PC-9 (cell line): Measurements from ENCODE around the gene C9orf43.

Experiments
- CTCF ChIP-seq: fragments of 200-600 bp; sonication (generic); conservative IDR thresholded peaks from 2 replicates; pipeline ENCODE4 v1.6.1; 2017; ENCODE audit warnings: mixed run types, antibody characterized with exemption, mild to moderate bottlenecking, moderate library complexity
- EZH2 ChIP-seq: fragments of 200-600 bp; sonication (generic); IDR thresholded peaks from 2 replicates; pipeline ENCODE4 v1.8.0; 2017; ENCODE audit warnings: antibody characterized with exemption, low read depth

DNA sequence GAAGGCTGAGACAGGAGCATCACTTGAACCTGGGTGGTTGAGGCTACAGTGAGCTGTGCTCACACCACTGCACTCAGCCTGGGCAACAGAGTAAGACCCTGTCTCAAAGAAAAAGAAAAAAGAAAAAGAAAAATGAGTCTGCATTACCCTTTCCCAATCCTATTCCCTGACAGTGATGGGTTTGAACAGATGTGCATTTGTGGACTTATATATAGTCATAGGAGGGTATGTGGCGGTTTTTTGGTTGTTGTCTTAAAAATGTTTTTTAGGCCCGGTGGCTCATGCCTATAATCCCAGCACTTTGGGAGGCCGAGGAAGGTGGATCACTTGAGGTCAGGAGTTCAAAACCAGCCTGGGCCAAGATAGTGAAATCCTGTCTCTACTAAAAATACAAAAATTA is 47.2 kb upstream of the C9orf43 start:
- no peak for TF ChIP-seq EZH2
- no peak for TF ChIP-seq CTCF
